Measurements from ENCODE around the gene OSBPL10. TPM values are rescaled to one million over a fixed set of nuclear protein-coding genes. Genes with fewer than 3 reads are reported as not detected.

The OSBPL10 gene
- polyA plus RNA-seq, 1 donor from 2014 or later: 2.0 TPM

GRCh38 chr3:31661993-31662670 lies 318.9 kb downstream of the OSBPL10 start:
- Histone ChIP-seq H3F3A (ENCODE audit: insufficient read depth, low read length, poor library complexity, severe bottlenecking) (no peaks in the 10 kb centered on the region), H3K36me3 (ENCODE audit: insufficient read depth, low read length) (no peaks in the 10 kb centered on the region), H3K27ac (ENCODE audit: low read length) (no peak overlapping the region), H3K4me3 (ENCODE audit: low read length) (no peak overlapping the region), H2AFZ (ENCODE audit: low read depth, low read length) (no peak overlapping the region), H3K9me3 (ENCODE audit: low read length) (no peaks in the 10 kb centered on the region), H3K27me3 (ENCODE audit: insufficient read depth, low read depth, low read length) (no peaks in the 10 kb centered on the region), H3K79me2 (replicated peaks; ENCODE audit: insufficient read depth, low read length) (no peaks in the 10 kb centered on the region), H3K9ac (ENCODE audit: low read length) (no peak overlapping the region), H4K20me1 (ENCODE audit: insufficient read depth) (no peaks in the 10 kb centered on the region), H3K9me2 (ENCODE audit: insufficient read depth, low read length) (no peaks in the 10 kb centered on the region), H3K4me2 (ENCODE audit: low read length) (no peak overlapping the region)
- TF ChIP-seq CTCF (IDR thresholded peaks at IDR 0.05; ENCODE audit: poor library complexity, severe bottlenecking): no peak
- TF ChIP-seq REST (IDR thresholded peaks at IDR 0.05; ENCODE audit: borderline replicate concordance): no peak
- TF ChIP-seq TAF1 (IDR thresholded peaks at IDR 0.05; ENCODE audit: low read depth): no peak
- TF ChIP-seq EP300 (conservative IDR thresholded peaks at IDR 0.05; ENCODE audit: poor library complexity, severe bottlenecking): no peak
- TF ChIP-seq MXI1 (conservative IDR thresholded peaks at IDR 0.05; ENCODE audit: poor library complexity, severe bottlenecking): no peak
- TF ChIP-seq SMC3 (conservative IDR thresholded peaks at IDR 0.05; ENCODE audit: poor library complexity): no peak
- TF ChIP-seq RAD21 (conservative IDR thresholded peaks at IDR 0.05): no peak
- no peak for TF ChIP-seq POLR2AphosphoS5 (IDR thresholded peaks at IDR 0.05)
- no peak for TF ChIP-seq EZH2 (IDR thresholded peaks at IDR 0.05; ENCODE audit: borderline replicate concordance, insufficient read depth, low read length, poor library complexity, severe bottlenecking)

GRCh38 chr3:31661286-31661685 lies 319.8 kb downstream of the OSBPL10 start:
- Histone ChIP-seq H4K20me1 (ENCODE audit: insufficient read depth) (no peaks in the 10 kb centered on the region), H3K4me2 (ENCODE audit: low read length) (no peak overlapping the region), H3K9me2 (ENCODE audit: insufficient read depth, low read length) (no peaks in the 10 kb centered on the region), H3K27me3 (ENCODE audit: insufficient read depth, low read depth, low read length) (no peaks in the 10 kb centered on the region), H3K4me3 (ENCODE audit: low read length) (no peak overlapping the region), H3K9ac (ENCODE audit: low read length) (no peak overlapping the region), H3K9me3 (ENCODE audit: low read length) (no peaks in the 10 kb centered on the region), H3K36me3 (ENCODE audit: insufficient read depth, low read length) (no peaks in the 10 kb centered on the region), H3K79me2 (replicated peaks; ENCODE audit: insufficient read depth, low read length) (no peaks in the 10 kb centered on the region), H3F3A (ENCODE audit: insufficient read depth, low read length, poor library complexity, severe bottlenecking) (no peaks in the 10 kb centered on the region), H3K27ac (ENCODE audit: low read length) (no peak overlapping the region), H2AFZ (ENCODE audit: low read depth, low read length) (no peak overlapping the region)
- TF ChIP-seq RAD21 (conservative IDR thresholded peaks at IDR 0.05) (no peak), MXI1 (conservative IDR thresholded peaks at IDR 0.05; ENCODE audit: poor library complexity, severe bottlenecking) (no peak), CTCF (IDR thresholded peaks at IDR 0.05; ENCODE audit: poor library complexity, severe bottlenecking) (no peak), EZH2 (IDR thresholded peaks at IDR 0.05; ENCODE audit: borderline replicate concordance, insufficient read depth, low read length, poor library complexity, severe bottlenecking) (no peak), POLR2AphosphoS5 (IDR thresholded peaks at IDR 0.05) (no peak), TAF1 (IDR thresholded peaks at IDR 0.05; ENCODE audit: low read depth) (no peak), EP300 (conservative IDR thresholded peaks at IDR 0.05; ENCODE audit: poor library complexity, severe bottlenecking) (no peak), REST (IDR thresholded peaks at IDR 0.05; ENCODE audit: borderline replicate concordance) (no peak), SMC3 (conservative IDR thresholded peaks at IDR 0.05; ENCODE audit: poor library complexity) (no peak)

All from neural cell (in vitro differentiated cells).